IMR-90 (cell line): Measurements from ENCODE around the gene ADGRD1. TPM values are rescaled to one million over a fixed set of nuclear protein-coding genes. Genes with fewer than 3 reads are reported as not detected.

Source experiments
- ATAC-seq: fragments of 200-7000 bp; cut with Tn5 transposase; 2 replicates; pipeline ENCODE4 v1.9.1; 2020; ENCODE audit warnings: low read depth, mild to moderate bottlenecking, moderate library complexity
- BruUV-seq: library from RNA; stranded (reverse); fragments of 400-500 nt; replicated peaks from 2 replicates; lab custom pipeline; 2021; lab: Mats Ljungman, UMichigan
- CTCF ChIA-PET: fragments of 300-600 bp; formaldehyde crosslinking; extraction: SDS; loops from one replicate; lab custom pipeline; 2021; ENCODE audit warnings: antibody characterized with exemption; lab: Yijun Ruan, JAX
- POLR2A ChIA-PET: fragments of 300-600 bp; sonication (Branson Sonifier 250); formaldehyde crosslinking; loops from one replicate; lab custom pipeline; 2022; ENCODE audit warnings: antibody characterized with exemption; ENCODE audit not compliant: unreplicated experiment; lab: Charles Lee
- DNase-seq: peaks from one replicate; pipeline ENCODE4 v3.0.0; 2013
- H2AFZ ChIP-seq: replicated peaks from 2 replicates; pipeline ENCODE3; 2013; ENCODE audit warnings: low read length, mild to moderate bottlenecking; ENCODE audit not compliant: poor library complexity
- H2AK5ac ChIP-seq: 2 replicates; pipeline ENCODE4 v1.6.1; 2013; ENCODE audit warnings: low read depth, low read length, inconsistent platforms
- H2AK9ac ChIP-seq: replicated peaks from 2 replicates; pipeline ENCODE3; 2013; ENCODE audit warnings: mild to moderate bottlenecking, low read depth, low read length, moderate library complexity; ENCODE audit not compliant: poor library complexity
- H2BK120ac ChIP-seq: 2 replicates; pipeline ENCODE4 v1.6.1; 2013; ENCODE audit warnings: low read depth, low read length, inconsistent platforms
- H2BK15ac ChIP-seq: 3 replicates; pipeline ENCODE4 v1.6.1; 2013; ENCODE audit warnings: low read depth, low read length, inconsistent platforms
- H2BK20ac ChIP-seq: 2 replicates; pipeline ENCODE4 v1.6.1; 2013; ENCODE audit warnings: low read depth, mild to moderate bottlenecking, inconsistent platforms, low read length, moderate library complexity
- H2BK5ac ChIP-seq: 2 replicates; pipeline ENCODE4 v1.6.1; 2013; ENCODE audit warnings: mild to moderate bottlenecking, low read depth, low read length, inconsistent platforms; ENCODE audit not compliant: poor library complexity, severe bottlenecking
- H3K14ac ChIP-seq: replicated peaks from 2 replicates; pipeline ENCODE4 v1.6.1; 2013; ENCODE audit warnings: low read depth, low read length, inconsistent platforms
- H3K18ac ChIP-seq: 2 replicates; pipeline ENCODE4 v1.6.1; 2013; ENCODE audit warnings: low read depth, low read length, control low read depth
- H3K23ac ChIP-seq: 2 replicates; pipeline ENCODE4 v1.6.1; 2013; ENCODE audit warnings: low read depth, low read length, inconsistent platforms
- H3K27ac ChIP-seq: 2 replicates; pipeline ENCODE4 v1.5.1; 2013; ENCODE audit warnings: mild to moderate bottlenecking, control low read depth, low read length; ENCODE audit not compliant: insufficient read depth
- H3K27me3 ChIP-seq: 2 replicates; pipeline ENCODE4 v1.6.1; 2013; ENCODE audit warnings: low read length; ENCODE audit not compliant: control insufficient read depth, insufficient read depth
- H3K36me3 ChIP-seq: 2 replicates; pipeline ENCODE4 v1.6.1; 2013; ENCODE audit warnings: low read length, mixed read lengths; ENCODE audit not compliant: control insufficient read depth, insufficient read depth
- H3K4ac ChIP-seq: 2 replicates; pipeline ENCODE4 v1.6.1; 2013; ENCODE audit warnings: low read depth, low read length, inconsistent platforms
- H3K4me1 ChIP-seq: 2 replicates; pipeline ENCODE4 v1.6.1; 2013; ENCODE audit warnings: low read length, mixed read lengths; ENCODE audit not compliant: control insufficient read depth, insufficient read depth
- H3K4me2 ChIP-seq: 2 replicates; pipeline ENCODE4 v1.6.1; 2013; ENCODE audit warnings: low read depth, mild to moderate bottlenecking, control low read depth, low read length, moderate library complexity
- H3K4me3 ChIP-seq: 2 replicates; pipeline ENCODE4 v1.5.1; 2013; ENCODE audit warnings: low read depth, mild to moderate bottlenecking, control low read depth, low read length, moderate library complexity; ENCODE audit not compliant: insufficient read depth
- H3K56ac ChIP-seq: 2 replicates; pipeline ENCODE4 v1.6.1; 2013; ENCODE audit warnings: low read length, inconsistent platforms; ENCODE audit not compliant: insufficient read depth; ENCODE audit errors: extremely low read depth
- H3K79me1 ChIP-seq, 2 experiments: 2 replicates each; pipeline ENCODE4 v1.6.1; 2013; ENCODE audit warnings: low read length in 2 of 2, inconsistent platforms in 1 of 2, low read depth in 1 of 2
- H3K9ac ChIP-seq: 2 replicates; pipeline ENCODE4 v1.6.1; 2013; ENCODE audit warnings: low read depth, low read length, control low read depth
- H3K9me1 ChIP-seq: 2 replicates; pipeline ENCODE4 v1.6.1; 2013; ENCODE audit warnings: low read length, inconsistent platforms; ENCODE audit not compliant: insufficient read depth
- H3K9me3 ChIP-seq: 2 replicates; pipeline ENCODE4 v1.6.1; 2013; ENCODE audit warnings: low read length; ENCODE audit not compliant: control insufficient read depth, insufficient read depth
- H4K20me1 ChIP-seq: 2 replicates; pipeline ENCODE4 v1.6.1; 2013; ENCODE audit warnings: low read length, inconsistent platforms; ENCODE audit not compliant: insufficient read depth
- H4K5ac ChIP-seq: 2 replicates; pipeline ENCODE4 v1.6.1; 2013; ENCODE audit warnings: mild to moderate bottlenecking, low read depth, low read length, control low read depth
- H4K8ac ChIP-seq, 2 experiments: 2 replicates each; pipeline ENCODE4 v1.6.1; 2013; ENCODE audit warnings: low read depth in 2 of 2, low read length in 2 of 2, control low read depth in 1 of 2, inconsistent platforms in 1 of 2
- H4K91ac ChIP-seq: 2 replicates; pipeline ENCODE4 v1.6.1; 2013; ENCODE audit warnings: low read depth, low read length, inconsistent platforms; ENCODE audit not compliant: insufficient read depth
- BHLHE40 ChIP-seq: fragments of 150-350 bp; IDR thresholded peaks from 2 replicates; pipeline ENCODE4 v1.6.1; 2016; ENCODE audit warnings: mild to moderate bottlenecking, low read depth, low read length
- CEBPB ChIP-seq: IDR thresholded peaks from 2 replicates; pipeline ENCODE4 v1.6.1; 2012; ENCODE audit warnings: low read depth, low read length, improper control_type of control experiment
- CHD1 ChIP-seq: IDR thresholded peaks from 2 replicates; pipeline ENCODE4 v1.6.1; 2012; ENCODE audit warnings: low read depth, low read length, improper control_type of control experiment
- FOS ChIP-seq: fragments of 150-350 bp; IDR thresholded peaks from 2 replicates; pipeline ENCODE4 v1.6.1; 2016; ENCODE audit warnings: low read depth, low read length
- MAFK ChIP-seq: IDR thresholded peaks from 2 replicates; pipeline ENCODE4 v1.6.1; 2012; ENCODE audit warnings: low read depth, low read length, improper control_type of control experiment
- MAZ ChIP-seq: IDR thresholded peaks from 2 replicates; pipeline ENCODE4 v1.6.1; 2012; ENCODE audit warnings: low read depth, mild to moderate bottlenecking, low read length, improper control_type of control experiment, moderate library complexity, borderline replicate concordance
- MXI1 ChIP-seq: IDR thresholded peaks from 2 replicates; pipeline ENCODE4 v1.6.1; 2012; ENCODE audit warnings: low read depth, mild to moderate bottlenecking, low read length, moderate library complexity, borderline replicate concordance
- NFE2L2 ChIP-seq: fragments of 150-350 bp; IDR thresholded peaks from 2 replicates; pipeline ENCODE4 v1.6.1; 2016; ENCODE audit warnings: low read depth, mild to moderate bottlenecking, low read length
- POLR2A ChIP-seq: IDR thresholded peaks from 2 replicates; pipeline ENCODE4 v1.6.1; 2012; ENCODE audit warnings: mild to moderate bottlenecking, low read depth, low read length
- RAD21 ChIP-seq: IDR thresholded peaks from 2 replicates; pipeline ENCODE4 v1.6.1; 2012; ENCODE audit warnings: low read length, improper control_type of control experiment
- RCOR1 ChIP-seq: IDR thresholded peaks from 2 replicates; pipeline ENCODE4 v1.6.1; 2012; ENCODE audit warnings: mild to moderate bottlenecking, low read length, improper control_type of control experiment; ENCODE audit not compliant: insufficient replicate concordance
- RFX5 ChIP-seq: IDR thresholded peaks from 2 replicates; pipeline ENCODE4 v1.8.0; 2012; ENCODE audit warnings: low read depth, mild to moderate bottlenecking, low read length, moderate library complexity
- SMC3 ChIP-seq: fragments of 150-350 bp; IDR thresholded peaks from 2 replicates; pipeline ENCODE4 v1.6.1; 2016; ENCODE audit warnings: low read depth, mild to moderate bottlenecking, antibody characterized with exemption, low read length, moderate library complexity
- WGBS, 2 experiments: methylation state at CpG; one replicate each; pipeline versions ENCODE4 v1.1.5 to v1.1.7; 2013; ENCODE audit warnings: missing lambda C conversion rate in 2 of 2; ENCODE audit not compliant: insufficient read length in 1 of 2; ENCODE audit errors: extremely low coverage in 2 of 2; 5-methylcytosine and 5-hydroxymethylcytosine counted together
- dilution Hi-C: fragments of 300-500 bp; cut with HindIII; formaldehyde crosslinking; loops from one replicate; pipeline ENCODE4 v1.14.3; 2018; ENCODE audit warnings: low sequenced_read_pairs; ENCODE audit not compliant: unreplicated experiment
- in situ Hi-C: fragments of 300-500 bp; cut with MboI; formaldehyde crosslinking; loops from 3 replicates; pipeline ENCODE4 v1.14.3; 2019; ENCODE audit warnings: low sequenced_read_pairs, inconsistent platforms, mixed read lengths
- intact Hi-C: fragments of 100-400 bp; cut with micrococcal nuclease; formaldehyde crosslinking; loops from 2 replicates; pipeline ENCODE4 v1.10.0; 2022
- polyA plus RNA-seq, 3 experiments: library from polyadenylated mRNA; depleted of rRNA; stranded (reverse); fragments of >200 nt; gene quantifications; 2 replicates each; pipeline ENCODE4 v1.2.3, GENCODE V29; 2012; ENCODE audit warnings: low replicate concordance in 1 of 3
- total RNA-seq: library from RNA; depleted of rRNA; stranded (reverse); fragments of >200 nt; gene quantifications from 2 replicates; pipeline ENCODE4 v1.2.3, GENCODE V29; 2012
- TF ChIP-seq, protein P1 (sequence below): conservative IDR thresholded peaks from 2 replicates; pipeline ENCODE4 v1.5.1; 2012; ENCODE audit warnings: mild to moderate bottlenecking, low read depth, low read length, improper control_type of control experiment
- TF ChIP-seq, protein P2 (sequence below): fragments of 150-350 bp; IDR thresholded peaks from 2 replicates; pipeline ENCODE4 v1.6.1; 2016; ENCODE audit warnings: low read depth, mild to moderate bottlenecking, low read length, moderate library complexity, borderline replicate concordance
- TF ChIP-seq, protein P3 (sequence below): fragments of 150-350 bp; IDR thresholded peaks from 2 replicates; pipeline ENCODE4 v1.6.1; 2017; ENCODE audit warnings: mild to moderate bottlenecking, antibody characterized with exemption, low read length, low read depth

ADGRD1 gene
- total and polyA plus RNA-seq, 2 of the 4 experiments (the other 2 are of a cell fraction) = not detected

DNA sequence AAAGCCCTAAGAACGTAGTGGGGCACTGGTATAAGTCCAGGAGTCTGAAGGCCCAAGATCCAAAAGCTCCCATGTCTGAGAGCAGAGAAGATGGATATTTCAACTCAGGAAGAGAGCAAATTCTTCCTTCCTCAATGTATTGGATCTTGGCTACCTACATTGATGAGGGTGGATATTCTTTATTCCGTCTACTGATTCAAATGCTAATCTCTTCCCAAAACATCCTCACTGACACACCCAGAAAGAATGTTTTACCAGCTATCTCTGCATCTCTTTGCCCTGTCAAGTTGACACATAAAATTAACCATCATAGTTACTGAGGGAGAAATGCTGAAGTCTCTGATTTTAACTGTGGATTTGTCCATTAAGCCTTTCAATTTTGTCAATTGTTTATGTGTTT, 16.6 kb upstream of the ADGRD1 start:
- Histone ChIP-seq H2BK15ac (no peak overlapping the region), H3K56ac (no peak overlapping the region), H3K14ac (no peak overlapping the region), H4K8ac (no peak overlapping the region), H3K4me2 (no peak overlapping the region), H3K9me1 (no peaks in the 10 kb centered on the region), H4K5ac (no peak overlapping the region), H3K4me3 (no peak overlapping the region), H3K4ac (no peak overlapping the region), H4K91ac (no peak overlapping the region), H3K9me3 (0 out of 2 replicates have a peak, but pooled peaks cover 1% of the 10 kb centered on the region), H2AFZ (no peak overlapping the region), H3K18ac (no peak overlapping the region), H2AK9ac (no peak overlapping the region), H2BK20ac (no peak overlapping the region), H3K27ac (no peak overlapping the region), H3K27me3 (no peaks in the 10 kb centered on the region), H3K36me3 (no peaks in the 10 kb centered on the region), H2AK5ac (no peak overlapping the region), H3K79me1 (no peaks in the 10 kb centered on the region), H3K4me1 (no peaks in the 10 kb centered on the region), H2BK120ac (no peak overlapping the region), H3K23ac (no peak overlapping the region), H3K9ac (no peak overlapping the region), H4K20me1 (no peaks in the 10 kb centered on the region), H2BK5ac (no peak overlapping the region)
- intact Hi-C loops = no loop called here
- no peak for TF ChIP-seq CEBPB
- TF ChIP-seq SMC3 = no peak
- TF ChIP-seq, protein P1, sequence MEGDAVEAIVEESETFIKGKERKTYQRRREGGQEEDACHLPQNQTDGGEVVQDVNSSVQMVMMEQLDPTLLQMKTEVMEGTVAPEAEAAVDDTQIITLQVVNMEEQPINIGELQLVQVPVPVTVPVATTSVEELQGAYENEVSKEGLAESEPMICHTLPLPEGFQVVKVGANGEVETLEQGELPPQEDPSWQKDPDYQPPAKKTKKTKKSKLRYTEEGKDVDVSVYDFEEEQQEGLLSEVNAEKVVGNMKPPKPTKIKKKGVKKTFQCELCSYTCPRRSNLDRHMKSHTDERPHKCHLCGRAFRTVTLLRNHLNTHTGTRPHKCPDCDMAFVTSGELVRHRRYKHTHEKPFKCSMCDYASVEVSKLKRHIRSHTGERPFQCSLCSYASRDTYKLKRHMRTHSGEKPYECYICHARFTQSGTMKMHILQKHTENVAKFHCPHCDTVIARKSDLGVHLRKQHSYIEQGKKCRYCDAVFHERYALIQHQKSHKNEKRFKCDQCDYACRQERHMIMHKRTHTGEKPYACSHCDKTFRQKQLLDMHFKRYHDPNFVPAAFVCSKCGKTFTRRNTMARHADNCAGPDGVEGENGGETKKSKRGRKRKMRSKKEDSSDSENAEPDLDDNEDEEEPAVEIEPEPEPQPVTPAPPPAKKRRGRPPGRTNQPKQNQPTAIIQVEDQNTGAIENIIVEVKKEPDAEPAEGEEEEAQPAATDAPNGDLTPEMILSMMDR = no peak
- TF ChIP-seq, protein P2, sequence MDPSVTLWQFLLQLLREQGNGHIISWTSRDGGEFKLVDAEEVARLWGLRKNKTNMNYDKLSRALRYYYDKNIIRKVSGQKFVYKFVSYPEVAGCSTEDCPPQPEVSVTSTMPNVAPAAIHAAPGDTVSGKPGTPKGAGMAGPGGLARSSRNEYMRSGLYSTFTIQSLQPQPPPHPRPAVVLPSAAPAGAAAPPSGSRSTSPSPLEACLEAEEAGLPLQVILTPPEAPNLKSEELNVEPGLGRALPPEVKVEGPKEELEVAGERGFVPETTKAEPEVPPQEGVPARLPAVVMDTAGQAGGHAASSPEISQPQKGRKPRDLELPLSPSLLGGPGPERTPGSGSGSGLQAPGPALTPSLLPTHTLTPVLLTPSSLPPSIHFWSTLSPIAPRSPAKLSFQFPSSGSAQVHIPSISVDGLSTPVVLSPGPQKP = no peak
- no peak for TF ChIP-seq RAD21
- no peak for TF ChIP-seq POLR2A
- TF ChIP-seq RCOR1 = no peak
- TF ChIP-seq RFX5 = no peak
- no peak for TF ChIP-seq CHD1
- TF ChIP-seq, protein P3, sequence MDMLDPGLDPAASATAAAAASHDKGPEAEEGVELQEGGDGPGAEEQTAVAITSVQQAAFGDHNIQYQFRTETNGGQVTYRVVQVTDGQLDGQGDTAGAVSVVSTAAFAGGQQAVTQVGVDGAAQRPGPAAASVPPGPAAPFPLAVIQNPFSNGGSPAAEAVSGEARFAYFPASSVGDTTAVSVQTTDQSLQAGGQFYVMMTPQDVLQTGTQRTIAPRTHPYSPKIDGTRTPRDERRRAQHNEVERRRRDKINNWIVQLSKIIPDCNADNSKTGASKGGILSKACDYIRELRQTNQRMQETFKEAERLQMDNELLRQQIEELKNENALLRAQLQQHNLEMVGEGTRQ = no peak
- TF ChIP-seq BHLHE40 = no peak
- TF ChIP-seq MAFK = no peak
- TF ChIP-seq FOS = no peak
- TF ChIP-seq MAZ = no peak
- TF ChIP-seq NFE2L2 = no peak
- TF ChIP-seq MXI1 = no peak
- ATAC-seq (no peak), DNase-seq (no peak)
- ChIA-PET CTCF (no interaction called here), POLR2A (no interaction called here)
- WGBS, 2 experiments = no CpG with 5 or more reads among the region's 2 CpGs
- in situ Hi-C loops = no loop called here
- no TSS peak for BruUV-seq
- dilution Hi-C loops = no loop called here
